Sciatic nerve (tissue), 2 donors: ENCODE data around the gene RBKS. TPM values are rescaled to one million over a fixed set of nuclear protein-coding genes. Genes with fewer than 3 reads are reported as not detected.
"Not testable (repeated sequence)": the region's sequence is repeated elsewhere in the genome, so short reads cannot be mapped to it uniquely, and the experiment has no call there.

ENCODE experiments used
- ATAC-seq: fragments of 200-7000 bp; cut with Tn5 transposase; one replicate; pipeline ENCODE4 v1.9.1; 2020; ENCODE audit warnings: mild to moderate bottlenecking, moderate library complexity
- DNase-seq: peaks from one replicate; pipeline ENCODE4 v3.0.0-alpha.2; 2020; ENCODE audit warnings: low spot score
- intact Hi-C: fragments of 100-400 bp; cut with DNase I; formaldehyde crosslinking; loops from one replicate; pipeline ENCODE4 v1.14.2; 2022
- total RNA-seq: library from RNA; stranded (reverse); fragmentation: NEBNext Ultra II Directional; extraction: Animal tissue kit (Norgen Biotek cat#: 25700); gene quantifications from one replicate; pipeline ENCODE4 v1.2.1, GENCODE V29; 2021
- donor health status: DM: no; HTN: no; CAD: no.
- donor health status: DM: no; HTN: no; CAD: no.

Gene RBKS
- total RNA-seq, 1 donor from 2014 or later, result 4.8 TPM

DNA sequence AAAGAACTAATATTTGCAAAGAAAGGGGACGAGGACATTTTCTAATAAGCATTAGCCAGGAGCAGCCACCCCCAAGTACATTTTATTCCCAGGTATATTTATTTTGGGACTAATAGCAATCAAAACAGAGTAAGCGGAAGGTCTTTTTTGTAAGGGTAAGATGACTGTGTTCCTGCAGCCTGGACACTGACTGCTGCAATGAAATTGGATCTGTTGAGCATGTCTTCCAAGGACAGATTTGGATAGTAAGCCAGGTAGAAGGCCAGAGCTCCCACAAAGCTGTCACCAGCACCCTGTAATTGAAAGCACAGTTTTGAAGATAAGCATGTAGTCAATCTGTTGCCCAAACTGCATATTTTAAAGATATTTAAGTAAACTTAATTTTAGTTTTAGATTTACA lies 108.7 kb downstream of the RBKS start:
- no peak for ATAC-seq
- DNase-seq, result no peak
- intact Hi-C loops, result no loop called here

DNA sequence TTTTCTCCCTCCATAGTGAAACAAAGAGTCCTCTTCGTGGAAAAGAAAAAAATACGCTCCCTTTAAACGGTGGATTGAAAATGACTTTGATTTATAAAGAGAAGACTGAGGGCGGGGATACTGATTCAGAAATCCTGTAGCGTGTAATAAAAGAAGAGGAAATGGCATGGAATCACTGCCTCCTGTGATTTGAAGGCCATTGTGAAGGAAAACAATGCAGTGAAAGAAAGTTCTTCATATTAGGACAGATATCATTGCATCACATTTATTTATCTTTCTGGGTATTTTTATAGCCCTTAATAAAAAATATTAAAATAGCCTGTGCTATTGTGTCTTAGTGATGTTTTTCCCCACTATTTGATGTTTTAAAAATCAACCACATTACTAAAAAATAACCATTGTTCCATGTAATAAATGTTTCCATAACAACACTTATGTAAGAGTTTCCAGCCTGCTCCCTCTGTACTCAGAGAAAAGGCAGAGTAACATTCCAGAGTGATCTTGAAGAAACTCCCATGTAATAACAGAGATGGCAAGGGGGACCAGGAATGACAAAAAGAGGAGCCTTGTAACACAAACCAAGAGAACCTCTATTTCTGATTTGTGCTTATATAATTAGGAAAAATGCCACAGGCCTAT lies 110.7 kb downstream of the RBKS start:
- intact Hi-C loops, result no loop called here
- ATAC-seq (peak; percentile 85), DNase-seq (no peak)

GRCh38 chr2:27776696-27777095 lies 113.5 kb downstream of the RBKS start:
- intact Hi-C loops, result no loop called here
- no peak for DNase-seq
- ATAC-seq, result no peak

DNA sequence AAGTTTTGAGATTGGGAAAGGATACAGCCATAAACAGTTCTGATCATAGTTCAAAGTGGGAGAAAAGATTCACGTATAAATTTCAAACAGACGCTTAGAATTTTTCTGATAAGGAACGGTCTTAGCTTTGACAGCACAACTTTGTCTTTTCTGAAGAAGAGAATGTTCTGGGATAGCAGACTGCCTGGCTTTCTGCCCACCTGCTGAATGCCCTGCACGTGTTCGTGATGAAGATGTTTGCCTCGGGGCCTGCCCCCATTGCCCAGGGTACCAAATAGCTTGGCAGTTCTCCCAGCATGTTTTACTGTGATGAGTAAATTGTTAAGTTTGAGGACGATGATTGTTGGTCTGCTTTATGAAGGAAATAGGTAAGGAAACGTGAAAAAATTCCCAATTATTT lies 114.1 kb downstream of the RBKS start:
- intact Hi-C loops, result no loop called here
- ATAC-seq (no peak), DNase-seq (no peak)

- intact Hi-C loops, result no loop called here
- ATAC-seq (no peak), DNase-seq (no peak)
Measured at GRCh38 chr2:27773959-27774358, 116.2 kb downstream of the RBKS start.

DNA sequence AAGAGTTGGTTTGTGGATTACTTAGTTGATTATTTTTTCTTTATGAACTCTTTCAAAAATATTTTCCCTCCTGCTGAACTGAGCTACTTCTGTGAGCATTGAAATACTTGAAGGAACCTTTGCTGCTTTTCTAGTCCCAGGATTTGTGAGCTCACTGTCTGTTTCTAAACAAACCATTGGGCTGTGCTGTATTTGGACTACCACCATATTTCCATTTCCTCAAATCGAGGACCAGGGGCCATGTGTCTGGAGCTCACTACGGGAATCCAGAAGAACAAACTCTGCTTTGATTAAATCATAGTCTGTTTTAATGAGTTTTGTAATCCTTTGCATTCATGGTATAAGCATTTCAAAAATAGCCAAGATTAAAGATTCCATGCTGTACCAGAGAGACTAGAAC lies 117.4 kb downstream of the RBKS start:
- DNase-seq (no peak), ATAC-seq (no peak)
- intact Hi-C loops, result no loop called here

DNA sequence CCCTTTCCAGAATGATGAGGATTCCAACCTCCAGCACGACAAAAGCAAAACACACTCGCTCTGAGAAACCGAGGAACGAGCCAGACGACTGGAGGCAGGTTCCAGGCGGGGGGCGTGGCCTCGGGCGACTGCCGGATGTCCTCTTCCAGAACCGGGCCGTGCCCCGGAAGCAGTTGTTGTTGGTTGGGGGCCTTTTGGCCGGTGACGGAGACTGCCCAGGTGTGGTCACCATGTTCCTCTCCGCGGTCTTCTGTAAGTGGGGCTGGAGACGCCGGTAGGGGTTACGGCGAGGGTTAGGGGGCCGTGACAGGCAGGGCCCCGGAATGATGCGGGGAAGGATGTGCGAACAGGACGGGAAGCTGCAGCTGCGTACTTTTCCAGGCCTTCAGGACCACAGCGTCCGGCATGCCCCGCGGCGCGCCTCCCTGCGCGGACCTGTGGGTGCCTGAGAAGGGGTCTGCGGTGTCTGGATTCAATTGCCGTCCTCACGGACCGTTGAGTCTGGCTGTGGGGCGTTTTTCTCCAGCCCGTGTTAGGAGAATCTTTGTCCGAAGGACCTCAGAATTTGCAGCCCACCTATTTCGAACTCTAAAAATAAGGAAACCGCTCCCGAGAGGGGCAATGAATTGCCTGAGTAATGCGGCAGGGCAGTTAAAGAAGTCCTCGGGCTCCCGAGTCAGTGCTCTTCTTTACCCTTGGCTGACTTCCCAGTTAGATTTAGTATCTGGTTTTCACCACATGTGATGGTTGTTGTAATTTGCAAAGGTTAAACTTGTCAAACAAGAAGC lies 118.4 kb downstream of the RBKS start, which contains the start of gene MRPL33:
Gene MRPL33, plus strand, starts transcription at position 172 of the 788 bp plus-strand sequence. Its CDS starts 59 bp downstream, at position 231.
- intact Hi-C loops, result no loop called here
- ATAC-seq (peak; percentile 99), DNase-seq (peak; percentile 97)

DNA sequence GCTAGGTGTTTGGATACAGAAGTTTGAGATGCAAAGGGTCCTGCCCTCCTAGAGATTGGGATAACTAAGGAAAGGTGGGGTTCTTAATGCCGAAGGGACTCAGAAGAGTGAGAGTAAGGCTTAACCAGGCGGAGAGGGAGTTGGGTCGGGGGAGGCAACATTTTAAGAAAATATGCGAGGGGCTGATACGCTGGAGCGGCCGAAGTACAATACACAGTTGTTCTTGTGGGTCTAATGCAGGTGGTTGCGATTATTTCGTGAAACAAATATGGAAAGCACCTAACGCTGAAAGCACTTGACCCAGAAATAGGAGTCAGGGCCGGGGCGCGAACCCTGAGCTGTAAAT lies 119.0 kb downstream of the RBKS start:
- no peak for ATAC-seq
- intact Hi-C loops, result no loop called here
- no peak for DNase-seq

GRCh38 chr2:27766287-27766661 lies 123.9 kb downstream of the RBKS start:
- intact Hi-C loops, result no loop called here
- no peak for DNase-seq
- ATAC-seq, result no peak

DNA sequence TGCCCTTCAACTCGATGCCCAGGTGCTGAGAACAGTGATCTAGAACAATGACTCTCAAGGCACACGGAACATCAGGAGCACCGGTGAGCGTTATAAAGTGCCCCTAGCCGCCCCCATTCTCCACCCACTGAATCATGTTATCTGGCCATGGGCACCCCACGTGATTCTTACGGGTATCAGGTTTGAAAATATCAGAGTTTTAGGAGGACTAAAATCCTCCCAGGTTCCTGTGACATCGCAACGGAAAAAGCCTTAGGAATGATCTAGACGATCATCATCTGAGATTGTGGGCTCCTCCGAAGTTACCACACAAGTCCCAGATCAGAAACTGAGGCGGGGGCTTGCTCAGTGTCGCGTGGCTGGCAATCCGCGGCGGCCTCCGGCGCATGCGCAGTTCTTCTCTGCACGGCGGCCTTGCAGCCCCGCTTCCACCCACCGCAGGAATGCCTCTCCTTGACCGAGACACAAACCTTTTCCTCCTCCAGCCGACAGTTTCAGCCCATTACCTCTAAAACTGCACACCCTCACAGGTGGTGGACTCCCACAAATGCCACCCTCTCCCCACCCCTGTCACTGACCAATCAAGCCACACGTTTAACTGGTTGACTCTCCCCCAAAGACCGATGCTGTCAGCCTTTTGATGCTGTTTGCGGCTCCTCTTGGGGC lies 124.4 kb downstream of the RBKS start:
- peak; percentile 71 for DNase-seq
- ATAC-seq, result peak; percentile 72
- intact Hi-C loops, result no loop called here

DNA sequence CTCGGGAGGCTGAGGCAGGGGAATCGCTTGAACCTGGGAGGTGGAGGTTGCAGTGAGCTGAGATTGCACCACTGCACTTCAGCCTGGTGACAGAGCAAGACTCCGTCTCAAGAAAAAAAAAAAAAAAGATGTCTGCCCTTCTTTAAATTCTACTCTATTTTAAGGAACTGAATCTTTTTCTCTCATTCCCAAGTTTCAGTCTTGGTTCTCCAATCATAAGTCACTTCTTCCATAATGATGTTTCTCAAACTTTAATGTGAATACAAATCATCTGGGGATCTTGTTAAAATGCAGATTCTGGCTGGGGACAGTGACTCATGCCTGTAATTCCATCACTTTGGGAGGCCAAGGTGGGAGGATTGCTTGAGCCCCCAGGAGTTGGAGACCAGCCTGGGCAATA lies 125.7 kb downstream of the RBKS start:
- not testable (repeated sequence) for DNase-seq, ATAC-seq

GRCh38 chr2:27763907-27764267 lies 126.3 kb downstream of the RBKS start:
- DNase-seq, result no peak
- ATAC-seq, result no peak
- intact Hi-C loops, result no loop called here

More for the DNA sequence above, 125.7 kb downstream of the RBKS start:
- intact Hi-C loops, result not testable (repeated sequence)

DNA sequence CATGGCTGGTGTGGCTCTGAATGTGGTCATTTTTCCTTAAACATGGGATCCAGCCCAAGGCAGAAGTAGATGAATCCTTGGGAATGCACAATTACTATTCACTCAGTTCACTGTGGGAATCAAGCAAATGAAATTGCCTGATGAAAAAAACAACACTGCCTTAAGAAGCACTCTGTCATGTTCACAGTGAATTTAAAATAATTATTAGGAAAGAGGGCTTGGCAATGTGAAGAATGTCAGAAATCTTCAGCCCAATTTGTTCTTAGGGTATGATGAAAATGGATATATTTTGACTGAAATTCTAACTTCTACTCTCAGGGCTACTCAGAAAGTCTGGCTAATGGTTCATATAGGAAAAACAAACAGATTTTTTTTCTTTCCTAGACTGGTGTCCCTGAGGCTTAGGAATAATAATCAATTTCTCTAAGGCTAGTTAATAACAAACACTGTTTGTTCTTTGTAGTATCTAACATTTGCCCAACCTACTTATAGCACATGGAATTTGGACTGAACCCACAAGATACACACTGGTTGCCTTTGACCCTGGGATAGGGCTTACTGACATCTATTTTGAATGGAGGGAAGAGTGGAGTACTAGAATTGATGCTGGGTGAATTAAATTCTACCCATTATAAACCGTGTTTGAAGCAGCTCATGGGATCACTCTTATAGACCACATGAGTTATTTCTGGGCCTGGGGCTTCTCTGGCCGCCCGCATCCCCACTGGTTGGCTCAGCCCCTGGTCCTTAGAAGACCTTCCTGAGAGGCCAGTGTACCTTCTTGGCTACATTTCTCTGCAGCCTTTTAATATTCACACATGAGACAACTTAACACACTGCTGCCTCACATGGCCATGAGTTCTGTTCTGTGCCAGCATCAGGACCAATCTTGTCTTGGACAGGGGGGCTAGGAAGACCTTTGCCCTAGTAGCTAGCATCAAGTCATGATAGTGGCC lies 127.0 kb downstream of the RBKS start:
- DNase-seq (no peak), ATAC-seq (no peak)
- intact Hi-C loops, result no loop called here

DNA sequence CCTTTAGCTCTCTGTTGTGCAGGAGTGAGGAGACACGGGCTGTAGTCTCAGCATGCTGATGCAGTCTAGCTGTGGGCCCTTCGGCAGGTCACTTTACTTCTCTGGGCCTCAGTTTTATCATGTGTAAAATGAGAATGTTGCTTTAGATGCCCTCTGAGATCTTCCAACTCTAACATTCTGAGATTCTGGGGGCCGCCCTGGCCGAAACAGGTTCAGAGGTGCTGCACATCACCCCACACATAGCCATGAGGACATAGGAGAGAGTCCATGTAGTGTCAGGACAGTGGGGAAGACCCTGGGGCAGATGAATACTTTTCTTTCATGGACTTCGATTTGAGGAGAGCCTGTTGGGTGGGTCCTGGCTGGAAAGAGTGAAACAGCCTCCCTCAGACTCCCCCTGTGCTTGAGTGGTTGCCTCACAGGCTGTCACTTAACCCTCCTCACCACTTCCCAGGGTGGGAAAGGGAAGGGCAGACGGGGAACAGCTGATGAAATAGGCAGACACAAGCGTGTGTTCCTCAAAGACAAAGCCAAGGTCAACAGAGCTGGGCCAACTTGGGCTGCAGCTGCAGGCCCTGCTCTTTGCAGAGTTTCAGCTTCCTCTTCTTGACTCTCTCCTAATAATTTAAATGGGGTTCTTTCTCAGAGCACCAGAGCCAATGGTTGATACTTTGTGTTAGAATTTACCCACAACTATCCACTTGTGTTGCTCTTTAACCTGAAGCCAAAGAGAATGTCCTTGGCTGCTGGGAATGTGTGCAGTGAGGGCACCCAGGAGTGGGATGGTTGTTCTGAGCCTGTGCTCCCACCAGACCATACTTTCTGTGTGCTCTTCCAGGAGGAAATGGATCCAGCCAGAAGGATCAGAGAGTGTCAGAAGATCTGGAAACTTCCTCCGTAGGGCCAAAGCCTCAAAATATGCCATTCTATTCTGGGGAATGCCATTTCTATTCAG lies 133.4 kb downstream of the RBKS start:
- peak; percentile 93 for ATAC-seq
- intact Hi-C loops, result no loop called here
- peak; percentile 68 for DNase-seq

DNA sequence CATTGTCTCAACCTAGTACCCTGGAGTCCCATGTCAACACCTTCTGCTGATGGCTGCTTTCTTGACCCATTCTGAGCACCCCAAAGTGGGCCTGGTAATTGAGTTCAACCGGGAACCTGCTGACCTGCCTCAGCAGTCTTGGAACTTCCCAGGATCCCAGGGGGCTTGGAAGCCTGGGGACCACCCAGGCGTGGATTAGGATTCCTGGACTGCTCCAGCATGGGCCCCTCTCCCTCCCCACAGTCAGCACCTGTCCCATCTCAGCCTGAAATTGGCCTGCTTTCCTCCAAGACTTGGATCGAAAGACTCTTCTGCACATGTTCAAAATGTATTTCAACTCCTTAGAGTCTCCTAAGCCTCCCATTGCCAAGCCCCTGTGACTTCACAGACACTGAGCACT lies 134.1 kb downstream of the RBKS start:
- DNase-seq (no peak), ATAC-seq (no peak)
- intact Hi-C loops, result no loop called here

DNA sequence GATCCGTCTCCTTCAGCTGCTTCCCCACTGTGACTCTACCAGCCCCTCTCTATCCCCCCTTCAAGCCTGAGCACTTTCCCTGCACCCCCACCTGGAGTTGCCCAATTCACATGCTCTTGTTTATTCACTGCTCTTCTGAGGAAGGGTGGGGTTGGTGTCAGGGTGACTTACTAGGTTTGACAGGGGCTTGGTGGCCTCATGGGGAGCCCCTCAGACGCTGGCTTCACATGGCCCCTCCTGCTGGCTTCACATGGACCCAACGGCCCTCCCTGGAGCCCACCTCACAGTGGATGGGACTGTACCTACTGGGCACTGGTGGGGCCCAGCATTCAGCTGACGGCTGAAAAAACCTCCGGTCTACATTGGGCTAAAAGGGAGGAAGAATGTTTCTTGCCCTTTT lies 135.4 kb downstream of the RBKS start:
- intact Hi-C loops, result no loop called here
- DNase-seq (no peak), ATAC-seq (no peak)

DNA sequence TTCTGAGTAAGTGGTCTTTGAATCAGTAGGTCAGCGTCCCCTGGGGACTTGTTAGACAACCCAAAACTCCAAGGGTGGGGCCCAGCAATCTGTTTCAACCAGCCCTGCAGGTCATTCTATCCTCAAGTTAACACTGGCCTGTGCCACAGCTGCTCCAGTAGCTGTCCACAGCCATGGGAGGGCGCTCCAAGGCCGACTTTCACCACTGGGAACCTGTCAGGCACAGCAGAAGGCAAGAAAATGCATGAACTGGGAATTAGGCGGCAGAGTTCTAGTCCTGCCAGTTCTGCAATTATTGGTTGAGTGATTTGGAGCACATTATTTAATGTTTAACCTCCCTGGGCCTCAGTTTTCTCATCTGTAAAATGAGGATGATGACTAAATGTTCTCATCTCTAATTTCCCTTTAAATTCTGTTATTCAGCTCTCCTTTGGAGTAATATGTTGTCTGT lies 136.0 kb downstream of the RBKS start:
- peak; percentile 87 for DNase-seq
- intact Hi-C loops, result no loop called here
- ATAC-seq, result peak; percentile 73
